HCT116 (cell line): ENCODE data around the gene MRPL34. TPM values are rescaled to one million over a fixed set of nuclear protein-coding genes. Genes with fewer than 3 reads are reported as not detected.
"Not testable (repeated sequence)": the region's sequence is repeated elsewhere in the genome, so short reads cannot be mapped to it uniquely, and the experiment has no call there.

Experiments
- ATAC-seq: fragments of 200-7000 bp; cut with Tn5 transposase; 2 replicates; pipeline ENCODE4 v1.9.1; 2020; ENCODE audit warnings: mild to moderate bottlenecking, moderate library complexity
- BruUV-seq: library from RNA; stranded (reverse); fragments of 400-500 nt; replicated peaks from 2 replicates; lab custom pipeline; 2021; lab: Mats Ljungman, UMichigan
- CTCF ChIA-PET: fragments of 300-600 bp; sonication (Branson Sonifier 250); formaldehyde crosslinking; loops from one replicate; lab custom pipeline; 2021; ENCODE audit warnings: antibody characterized with exemption; lab: Charles Lee
- POLR2A ChIA-PET: fragments of 300-600, 350-600 bp; sonication (Branson Sonifier 250); formaldehyde crosslinking; loops from one replicate; lab custom pipeline; 2021; ENCODE audit warnings: antibody characterized with exemption; lab: Charles Lee
- RAD21 ChIA-PET, 2 experiments: fragments of 300-600 bp; sonication (Branson Sonifier 250); formaldehyde crosslinking; loops; one replicate each; lab custom pipeline; 2023; ENCODE audit warnings: low total read pairs in 2 of 2; ENCODE audit not compliant: uncharacterized antibody in 2 of 2, unreplicated experiment in 2 of 2, low non-redundant PET in 1 of 2; lab: Charles Lee
- DNase-seq: peaks from one replicate; pipeline ENCODE4 v3.0.0-alpha.2; 2010; ENCODE audit warnings: low read depth, low spot score
- H2AFZ ChIP-seq: fragments of 200-600 bp; shearing (Covaris generic), sonication (generic); 2 replicates; pipeline ENCODE4 v1.6.1; 2017; ENCODE audit warnings: low read depth, mixed run types, mixed read lengths, antibody characterized with exemption, low read length; ENCODE audit not compliant: poor library complexity, severe bottlenecking
- H3K27ac ChIP-seq: 2 replicates; pipeline ENCODE4 v1.5.1; 2012; ENCODE audit warnings: low read depth, low read length
- H3K27me3 ChIP-seq: fragments of 200-600 bp; sonication (generic); 2 replicates; pipeline ENCODE4 v1.6.1; 2016; ENCODE audit warnings: mixed run types, low read length, mixed read lengths; ENCODE audit not compliant: insufficient read depth
- H3K36me3 ChIP-seq, 2 experiments: fragments of 200-500 bp in 1 of 2; fragments of 200-600 bp in 1 of 2; sonication (Bioruptor generic) in 1 of 2; sonication (generic) in 1 of 2; 2 replicates each; pipeline versions ENCODE4 v1.5.1 to v1.6.1; 2014 to 2016; ENCODE audit warnings: low read length in 2 of 2, inconsistent platforms in 1 of 2, mixed read lengths in 1 of 2, mixed run types in 1 of 2; ENCODE audit not compliant: insufficient read depth in 2 of 2, control insufficient read depth in 1 of 2
- H3K4me1 ChIP-seq, 2 experiments: fragments of 200-600 bp in 1 of 2; sonication (generic) in 1 of 2; 2 replicates each; pipeline versions ENCODE4 v1.5.1 to v1.6.1; 2012 to 2017; ENCODE audit warnings: low read length in 2 of 2, inconsistent platforms in 1 of 2, mild to moderate bottlenecking in 1 of 2, mixed read lengths in 1 of 2, mixed run types in 1 of 2, moderate library complexity in 1 of 2; ENCODE audit not compliant: insufficient read depth in 2 of 2, control insufficient read depth in 1 of 2
- H3K4me2 ChIP-seq: fragments of 200-600 bp; sonication (generic); 2 replicates; pipeline ENCODE4 v1.6.1; 2017; ENCODE audit warnings: mixed run types, low read length, mixed read lengths
- H3K4me3 ChIP-seq, 2 experiments: fragments of 200-600 bp in 1 of 2; sonication (generic) in 1 of 2; replicated peaks in 1 of 2; 2 replicates each; pipeline ENCODE4 v1.5.1; 2011 to 2016; ENCODE audit warnings: low read length in 2 of 2, control low read depth in 1 of 2, low read depth in 1 of 2, mild to moderate bottlenecking in 1 of 2, mixed read lengths in 1 of 2, mixed run types in 1 of 2
- H3K79me2 ChIP-seq: fragments of 200-600 bp; sonication (generic); 2 replicates; pipeline ENCODE4 v1.6.1; 2017; ENCODE audit warnings: mild to moderate bottlenecking, mixed run types, low read length, moderate library complexity, mixed read lengths; ENCODE audit not compliant: insufficient read depth
- H3K9ac ChIP-seq: fragments of 200-600 bp; sonication (generic); 2 replicates; pipeline ENCODE4 v1.6.1; 2016; ENCODE audit warnings: low read length, mixed read lengths
- H3K9me2 ChIP-seq: fragments of 200-600 bp; sonication (generic), shearing (Covaris generic); 2 replicates; pipeline ENCODE4 v1.6.1; 2017; ENCODE audit warnings: mixed run types, mild to moderate bottlenecking, moderate library complexity; ENCODE audit not compliant: insufficient read depth
- H3K9me3 ChIP-seq, 2 experiments: fragments of 200-500 bp in 1 of 2; fragments of 200-600 bp in 1 of 2; sonication (Bioruptor generic) in 1 of 2; sonication (generic) in 1 of 2; 2 replicates each; pipeline ENCODE4 v1.6.1; 2014 to 2017; ENCODE audit warnings: low read length in 2 of 2, mixed read lengths in 2 of 2, inconsistent platforms in 1 of 2, low read depth in 1 of 2, mild to moderate bottlenecking in 1 of 2, mixed run types in 1 of 2, moderate library complexity in 1 of 2; ENCODE audit not compliant: control insufficient read depth in 1 of 2, insufficient read depth in 1 of 2
- H4K20me1 ChIP-seq: fragments of 200-600 bp; sonication (generic), shearing (Covaris generic); 2 replicates; pipeline ENCODE4 v1.6.1; 2017; ENCODE audit warnings: mixed run types, mild to moderate bottlenecking, moderate library complexity; ENCODE audit not compliant: insufficient read depth
- CBX3 ChIP-seq: IDR thresholded peaks from 2 replicates; pipeline ENCODE4 v1.6.1; 2012; ENCODE audit warnings: low read depth
- CEBPB ChIP-seq: IDR thresholded peaks from 2 replicates; pipeline ENCODE4 v1.6.1; 2012; ENCODE audit warnings: low read depth
- ELF1 ChIP-seq: IDR thresholded peaks from 2 replicates; pipeline ENCODE4 v1.6.1; 2012; ENCODE audit warnings: low read depth, borderline replicate concordance
- EZH2 ChIP-seq: fragments of 200-600 bp; sonication (generic); IDR thresholded peaks from 2 replicates; pipeline ENCODE4 v1.6.1; 2017; ENCODE audit warnings: antibody characterized with exemption, mixed run types
- JUND ChIP-seq: IDR thresholded peaks from 2 replicates; pipeline ENCODE4 v1.6.1; 2012
- POLR2A ChIP-seq: IDR thresholded peaks from 2 replicates; pipeline ENCODE4 v1.7.0; 2011; ENCODE audit warnings: borderline replicate concordance; ENCODE audit not compliant: insufficient read depth, insufficient read length; ENCODE audit errors: extremely low read depth
- POLR2AphosphoS5 ChIP-seq: IDR thresholded peaks from 2 replicates; pipeline ENCODE4 v1.6.1; 2011; ENCODE audit warnings: mild to moderate bottlenecking, low read depth, low read length, moderate library complexity
- RAD21 ChIP-seq: IDR thresholded peaks from 2 replicates; pipeline ENCODE4 v1.6.1; 2012; ENCODE audit warnings: low read depth, mild to moderate bottlenecking
- YY1 ChIP-seq: IDR thresholded peaks from 2 replicates; pipeline ENCODE4 v1.6.1; 2011; ENCODE audit warnings: low read length, low read depth, moderate library complexity, mild to moderate bottlenecking; ENCODE audit not compliant: insufficient replicate concordance; ENCODE audit errors: extremely low read depth
- ZFX ChIP-seq: fragments of 450-650 bp; IDR thresholded peaks from 2 replicates; pipeline ENCODE4 v1.6.1; 2017
- ZNF274 ChIP-seq: fragments of 200-500 bp; sonication (Bioruptor generic); IDR thresholded peaks from 2 replicates; pipeline ENCODE4 v1.6.1; 2014; ENCODE audit warnings: mild to moderate bottlenecking, low read depth, low read length, inconsistent platforms
- intact Hi-C: fragments of 100-400 bp; cut with micrococcal nuclease; formaldehyde crosslinking; loops from 2 replicates; pipeline ENCODE4 v1.10.0; 2022
- total RNA-seq: library from RNA; stranded (reverse); gene quantifications from one replicate; pipeline ENCODE4 v1.2.1, GENCODE V29; 2021; ENCODE audit not compliant: unreplicated experiment
- TF ChIP-seq, protein P1 (sequence below): IDR thresholded peaks from 2 replicates; pipeline ENCODE4 v1.6.1; 2012
- TF ChIP-seq, protein P2 (sequence below): IDR thresholded peaks from 2 replicates; pipeline ENCODE4 v1.6.1; 2012
- TF ChIP-seq, protein P3 (sequence below): IDR thresholded peaks from 2 replicates; pipeline ENCODE4 v1.6.1; 2011; ENCODE audit warnings: mild to moderate bottlenecking, low read length, moderate library complexity; ENCODE audit not compliant: insufficient replicate concordance; ENCODE audit errors: extremely low read depth
- TF ChIP-seq, protein P4 (sequence below): IDR thresholded peaks from 2 replicates; pipeline ENCODE4 v1.6.1; 2012; ENCODE audit warnings: low read depth

MRPL34 gene
- total RNA-seq, 1 experiment from 2014 or later, result 114 TPM

DNA sequence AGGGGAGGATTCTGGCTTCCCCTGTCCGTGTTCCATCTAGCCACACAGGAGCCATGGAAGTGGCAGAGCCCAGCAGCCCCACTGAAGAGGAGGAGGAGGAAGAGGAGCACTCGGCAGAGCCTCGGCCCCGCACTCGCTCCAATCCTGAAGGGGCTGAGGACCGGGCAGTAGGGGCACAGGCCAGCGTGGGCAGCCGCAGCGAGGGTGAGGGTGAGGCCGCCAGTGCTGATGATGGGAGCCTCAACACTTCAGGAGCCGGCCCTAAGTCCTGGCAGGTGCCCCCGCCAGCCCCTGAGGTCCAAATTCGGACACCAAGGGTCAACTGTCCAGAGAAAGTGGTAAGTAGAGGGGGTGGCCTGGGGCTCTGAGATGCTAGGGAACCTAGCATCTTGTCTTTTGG lies 36.9 kb upstream of the MRPL34 start:
- Histone ChIP-seq H4K20me1 (no peaks in the 10 kb centered on the region), H3K36me3 (peaks cover 6 to 24% of the 10 kb centered on the region in 2 experiments; a peak in 3 of 4 replicates), H3K9ac (peak overlapping the region; percentile 91), H3K9me3 (no peaks in the 10 kb centered on the region)
- CTCF ChIA-PET, result no interaction called here
- TF ChIP-seq, protein P1, sequence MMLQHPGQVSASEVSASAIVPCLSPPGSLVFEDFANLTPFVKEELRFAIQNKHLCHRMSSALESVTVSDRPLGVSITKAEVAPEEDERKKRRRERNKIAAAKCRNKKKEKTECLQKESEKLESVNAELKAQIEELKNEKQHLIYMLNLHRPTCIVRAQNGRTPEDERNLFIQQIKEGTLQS, result no peak
- TF ChIP-seq RAD21 (no peak), ZNF274 (no peak), POLR2A (no peak), EZH2 (no peak), JUND (no peak), POLR2AphosphoS5 (no peak), CBX3 (no peak), ELF1 (no peak), YY1 (no peak), ZFX (no peak), CEBPB (no peak)
- TF ChIP-seq, protein P2, sequence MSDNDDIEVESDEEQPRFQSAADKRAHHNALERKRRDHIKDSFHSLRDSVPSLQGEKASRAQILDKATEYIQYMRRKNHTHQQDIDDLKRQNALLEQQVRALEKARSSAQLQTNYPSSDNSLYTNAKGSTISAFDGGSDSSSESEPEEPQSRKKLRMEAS, result no peak
- TF ChIP-seq, protein P3, sequence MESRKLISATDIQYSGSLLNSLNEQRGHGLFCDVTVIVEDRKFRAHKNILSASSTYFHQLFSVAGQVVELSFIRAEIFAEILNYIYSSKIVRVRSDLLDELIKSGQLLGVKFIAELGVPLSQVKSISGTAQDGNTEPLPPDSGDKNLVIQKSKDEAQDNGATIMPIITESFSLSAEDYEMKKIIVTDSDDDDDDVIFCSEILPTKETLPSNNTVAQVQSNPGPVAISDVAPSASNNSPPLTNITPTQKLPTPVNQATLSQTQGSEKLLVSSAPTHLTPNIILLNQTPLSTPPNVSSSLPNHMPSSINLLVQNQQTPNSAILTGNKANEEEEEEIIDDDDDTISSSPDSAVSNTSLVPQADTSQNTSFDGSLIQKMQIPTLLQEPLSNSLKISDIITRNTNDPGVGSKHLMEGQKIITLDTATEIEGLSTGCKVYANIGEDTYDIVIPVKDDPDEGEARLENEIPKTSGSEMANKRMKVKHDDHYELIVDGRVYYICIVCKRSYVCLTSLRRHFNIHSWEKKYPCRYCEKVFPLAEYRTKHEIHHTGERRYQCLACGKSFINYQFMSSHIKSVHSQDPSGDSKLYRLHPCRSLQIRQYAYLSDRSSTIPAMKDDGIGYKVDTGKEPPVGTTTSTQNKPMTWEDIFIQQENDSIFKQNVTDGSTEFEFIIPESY, result no peak
- TF ChIP-seq, protein P4, sequence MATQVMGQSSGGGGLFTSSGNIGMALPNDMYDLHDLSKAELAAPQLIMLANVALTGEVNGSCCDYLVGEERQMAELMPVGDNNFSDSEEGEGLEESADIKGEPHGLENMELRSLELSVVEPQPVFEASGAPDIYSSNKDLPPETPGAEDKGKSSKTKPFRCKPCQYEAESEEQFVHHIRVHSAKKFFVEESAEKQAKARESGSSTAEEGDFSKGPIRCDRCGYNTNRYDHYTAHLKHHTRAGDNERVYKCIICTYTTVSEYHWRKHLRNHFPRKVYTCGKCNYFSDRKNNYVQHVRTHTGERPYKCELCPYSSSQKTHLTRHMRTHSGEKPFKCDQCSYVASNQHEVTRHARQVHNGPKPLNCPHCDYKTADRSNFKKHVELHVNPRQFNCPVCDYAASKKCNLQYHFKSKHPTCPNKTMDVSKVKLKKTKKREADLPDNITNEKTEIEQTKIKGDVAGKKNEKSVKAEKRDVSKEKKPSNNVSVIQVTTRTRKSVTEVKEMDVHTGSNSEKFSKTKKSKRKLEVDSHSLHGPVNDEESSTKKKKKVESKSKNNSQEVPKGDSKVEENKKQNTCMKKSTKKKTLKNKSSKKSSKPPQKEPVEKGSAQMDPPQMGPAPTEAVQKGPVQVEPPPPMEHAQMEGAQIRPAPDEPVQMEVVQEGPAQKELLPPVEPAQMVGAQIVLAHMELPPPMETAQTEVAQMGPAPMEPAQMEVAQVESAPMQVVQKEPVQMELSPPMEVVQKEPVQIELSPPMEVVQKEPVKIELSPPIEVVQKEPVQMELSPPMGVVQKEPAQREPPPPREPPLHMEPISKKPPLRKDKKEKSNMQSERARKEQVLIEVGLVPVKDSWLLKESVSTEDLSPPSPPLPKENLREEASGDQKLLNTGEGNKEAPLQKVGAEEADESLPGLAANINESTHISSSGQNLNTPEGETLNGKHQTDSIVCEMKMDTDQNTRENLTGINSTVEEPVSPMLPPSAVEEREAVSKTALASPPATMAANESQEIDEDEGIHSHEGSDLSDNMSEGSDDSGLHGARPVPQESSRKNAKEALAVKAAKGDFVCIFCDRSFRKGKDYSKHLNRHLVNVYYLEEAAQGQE, result no peak
- TF ChIP-seq, all 23 proteins: peak for 0
- no peak for ATAC-seq
- peaks cover 3 to 9% of the 10 kb centered on the region in 2 experiments; a peak in 3 of 4 replicates for H3K4me1 ChIP-seq
- no peaks in the 10 kb centered on the region for H3K27me3 ChIP-seq
- peak overlapping the region; percentile 65; the same call in 1 of the 2 replicates for H3K27ac ChIP-seq
- BruUV-seq, result no TSS peak
- RAD21 ChIA-PET, result no interaction called here
- intact Hi-C loops, result no loop called here
- POLR2A ChIA-PET, result interaction anchor here (0.9 kb wide), 1 partner anchor 42 kb away, joined by 3 read pairs; the partner anchor contains the start of gene OCEL1
- peak overlapping the region; percentile 84 to 91; a peak in 3 of 4 replicates for H3K4me3 ChIP-seq
- peak overlapping the region; percentile 93 for H3K4me2 ChIP-seq
- H2AFZ ChIP-seq, result no peak overlapping the region
- no peaks in the 10 kb centered on the region for H3K9me2 ChIP-seq
- peaks cover 17% of the 10 kb centered on the region for H3K79me2 ChIP-seq
- no peak for DNase-seq

DNA sequence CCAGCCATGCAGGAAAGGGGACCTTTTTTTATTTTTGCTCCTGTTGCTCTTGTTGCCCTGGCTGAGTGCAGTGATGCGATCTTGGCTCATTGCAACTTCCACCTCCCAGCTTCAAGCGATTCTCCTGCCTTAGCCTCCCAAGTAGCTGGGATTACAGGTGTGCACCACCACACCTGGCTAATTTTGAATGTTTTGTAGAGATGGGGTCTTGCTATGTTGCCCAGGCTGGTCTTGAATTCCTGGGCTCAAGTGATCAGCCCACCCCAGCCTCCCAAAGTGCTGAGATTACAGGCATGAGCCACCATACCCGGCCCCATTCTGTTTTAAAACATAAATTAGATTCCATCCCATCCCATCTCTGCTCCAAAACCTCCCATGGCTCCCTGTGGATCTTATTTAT lies 30.8 kb upstream of the MRPL34 start:
- H3K79me2 ChIP-seq, RAD21 ChIA-PET: not testable (repeated sequence)

More for the DNA sequence above, 30.8 kb upstream of the MRPL34 start:
- DNase-seq, intact Hi-C loops, BruUV-seq, POLR2A ChIA-PET, H3K9ac ChIP-seq, H4K20me1 ChIP-seq, H3K4me3 ChIP-seq, H3K9me2 ChIP-seq, H3K27me3 ChIP-seq, ATAC-seq, H3K9me3 ChIP-seq, H3K4me2 ChIP-seq, H3K27ac ChIP-seq, H2AFZ ChIP-seq, H3K4me1 ChIP-seq, CTCF ChIA-PET: not testable (repeated sequence)
- peaks cover 17 to 46% of the 10 kb centered on the region in 2 experiments for H3K36me3 ChIP-seq
